Activated naive CD4-positive, alpha-beta T cell treated with anti-CD3 and anti-CD28 coated beads, Interleukin-2, amount 50 U/mL, for 16 hours (primary cell): ENCODE results near the gene PCDH19.

Experiments
- DNase-seq: peaks from one replicate; pipeline ENCODE4 v3.0.0-alpha.2; 2020

PCDH19 gene

DNA sequence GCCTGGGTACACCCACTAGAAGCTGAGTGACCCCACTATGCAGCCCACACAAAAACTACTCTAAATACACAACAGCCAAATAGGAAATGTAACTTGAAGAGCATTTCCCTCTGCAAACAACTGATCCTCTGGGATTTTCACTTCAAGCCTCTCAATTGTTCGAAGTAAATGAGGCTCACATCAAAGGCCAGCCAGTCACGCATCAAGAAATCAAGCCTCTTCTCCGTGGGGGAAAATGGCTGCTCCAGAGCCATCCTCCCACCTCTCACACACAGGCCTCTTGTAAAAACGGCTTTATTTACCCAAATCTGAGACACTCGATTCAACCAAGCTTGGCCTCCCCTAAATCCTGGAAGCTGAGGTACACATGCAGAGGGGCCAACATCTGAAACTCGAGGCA, 14.3 kb downstream of the PCDH19 start:
- DNase-seq = no peak

DNA sequence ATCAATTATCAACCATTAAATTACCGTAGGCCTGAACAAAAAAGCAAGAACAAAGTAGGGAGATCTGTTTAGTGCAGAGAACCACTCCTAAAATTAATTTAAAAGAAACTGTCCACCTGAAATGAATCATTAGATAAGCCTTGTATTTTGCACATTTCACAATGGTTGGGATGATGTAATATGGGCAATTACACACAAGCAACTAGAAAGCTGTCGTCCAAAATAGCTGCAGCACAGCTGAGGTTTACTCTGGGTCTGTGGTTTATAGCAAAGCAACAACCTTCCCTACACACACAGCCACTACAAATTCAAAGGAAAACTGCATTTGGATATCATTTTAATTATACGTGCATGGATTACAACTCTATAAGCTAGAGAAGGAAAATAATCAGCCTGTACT, 28.5 kb downstream of the PCDH19 start:
- no peak for DNase-seq

GRCh38 chrX:100379388-100379986, 30.6 kb downstream of the PCDH19 start:
- no peak for DNase-seq

DNA sequence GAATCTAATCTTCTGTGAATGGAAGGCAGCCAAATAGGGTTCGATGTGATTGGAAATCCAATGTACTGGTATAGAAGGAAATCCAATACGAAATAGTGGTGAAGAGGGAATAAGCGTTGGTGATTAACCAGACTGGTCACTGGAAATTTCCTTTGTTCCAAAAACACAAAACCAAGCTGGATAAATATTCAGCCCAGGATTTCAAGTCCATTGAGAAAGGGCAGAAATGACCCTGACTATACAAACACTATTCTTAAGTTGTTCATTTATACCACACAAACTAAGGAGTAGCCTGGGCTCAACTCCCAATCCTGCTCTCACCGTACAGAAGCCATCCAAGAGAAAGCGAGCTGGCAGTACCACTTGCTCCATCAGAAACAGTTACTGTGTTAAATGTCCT, 32.2 kb downstream of the PCDH19 start:
- no peak for DNase-seq

DNA sequence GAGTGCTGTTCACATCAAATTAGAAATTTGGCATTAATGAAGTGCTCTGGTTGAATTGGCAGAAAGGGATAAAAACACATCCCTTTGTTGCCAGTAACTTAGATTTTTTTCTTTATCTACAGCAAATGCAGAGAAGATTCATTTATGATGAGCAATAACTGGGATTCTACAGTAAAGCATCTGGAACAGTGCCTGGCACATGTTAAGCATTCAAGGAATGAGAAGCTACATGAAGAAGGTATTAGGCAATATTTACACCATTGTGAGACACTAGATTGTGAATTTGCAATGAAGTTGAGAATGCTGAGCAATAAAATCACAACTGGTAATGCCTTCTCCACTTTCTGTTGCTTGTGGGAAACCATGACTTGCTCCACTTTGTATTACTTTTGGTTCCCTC, 33.5 kb downstream of the PCDH19 start:
- no peak for DNase-seq

GRCh38 chrX:100373673-100374072, 36.4 kb downstream of the PCDH19 start:
- DNase-seq = no peak

GRCh38 chrX:100368167-100368566, 41.9 kb downstream of the PCDH19 start:
- DNase-seq = no peak

DNA sequence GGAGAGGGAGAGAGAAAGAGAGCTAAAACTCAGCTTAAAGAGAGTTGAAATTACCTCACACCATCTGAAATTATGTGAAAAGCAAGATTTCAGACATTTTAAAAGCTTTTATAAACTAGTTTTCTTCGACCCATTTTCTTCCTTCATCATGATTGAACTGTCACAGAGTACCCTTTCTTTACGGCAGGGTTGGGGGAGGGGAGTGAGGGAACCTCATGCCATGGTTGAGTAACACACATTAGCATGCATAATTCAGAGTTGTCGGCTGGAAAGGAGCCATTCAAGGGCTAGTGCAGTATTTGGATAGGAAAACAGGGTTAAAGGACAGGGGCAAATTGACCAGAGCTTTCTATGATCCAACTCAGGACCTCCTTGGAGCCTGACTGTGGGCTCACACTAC, 46.2 kb downstream of the PCDH19 start:
- DNase-seq = no peak

DNA sequence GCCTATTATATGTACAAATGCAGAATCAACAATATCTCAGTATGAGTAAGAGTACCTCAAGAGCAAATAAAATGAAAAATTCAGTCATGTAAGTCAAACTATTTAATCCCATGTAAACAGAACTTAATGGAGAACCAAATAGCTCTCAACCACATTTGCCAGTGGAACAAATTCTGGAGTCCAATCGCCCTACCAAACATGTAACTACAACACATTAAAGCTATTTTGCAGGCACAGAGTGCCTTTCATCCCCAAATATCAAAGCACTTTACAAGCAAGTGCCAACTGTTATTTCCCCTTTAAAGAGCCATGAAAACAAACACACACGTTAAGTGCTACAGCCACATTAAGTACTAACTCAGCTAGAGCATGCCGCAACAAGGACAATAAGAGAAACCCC, 51.3 kb downstream of the PCDH19 start:
- no peak for DNase-seq

- DNase-seq = no peak
Measured at GRCh38 chrX:100356351-100356896, 53.6 kb downstream of the PCDH19 start.

DNA sequence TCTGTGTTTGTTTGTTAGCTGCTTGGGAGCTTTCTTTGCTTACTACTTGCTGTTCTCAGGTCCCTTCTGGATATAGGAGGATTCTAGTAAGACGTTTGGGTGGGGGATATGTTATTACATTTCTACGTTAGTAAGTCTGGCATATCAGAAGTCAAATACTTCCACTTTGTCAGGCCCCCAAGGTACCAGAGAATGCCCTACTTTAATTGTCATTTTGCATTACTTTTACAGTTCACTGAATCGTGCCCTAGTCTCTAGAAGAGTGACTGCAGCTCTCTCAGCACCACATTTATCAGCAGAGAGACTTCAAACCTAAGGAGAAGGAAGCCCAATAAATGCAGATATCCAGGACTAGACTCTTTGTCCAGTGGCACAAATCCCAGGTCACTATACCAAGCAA, 54.4 kb downstream of the PCDH19 start:
- no peak for DNase-seq

DNA sequence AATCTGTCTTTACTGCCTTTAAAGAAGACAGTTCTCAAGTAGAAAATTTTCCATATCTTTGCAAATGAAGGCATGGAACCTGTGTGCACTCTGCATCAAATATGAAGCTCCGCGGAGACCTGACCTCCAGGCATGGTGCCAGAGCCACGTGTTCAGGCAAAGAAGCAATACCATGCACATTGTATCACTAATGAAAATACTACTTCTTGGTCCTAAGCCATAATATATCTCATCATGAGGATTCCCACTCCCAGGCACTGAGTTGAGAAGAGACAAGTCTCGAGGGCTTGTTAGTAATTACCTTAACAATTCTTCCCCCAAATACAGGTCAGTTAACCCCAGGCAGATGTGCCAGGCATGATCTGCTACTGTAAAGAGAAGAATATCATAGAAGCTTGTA, 56.7 kb downstream of the PCDH19 start:
- no peak for DNase-seq

DNA sequence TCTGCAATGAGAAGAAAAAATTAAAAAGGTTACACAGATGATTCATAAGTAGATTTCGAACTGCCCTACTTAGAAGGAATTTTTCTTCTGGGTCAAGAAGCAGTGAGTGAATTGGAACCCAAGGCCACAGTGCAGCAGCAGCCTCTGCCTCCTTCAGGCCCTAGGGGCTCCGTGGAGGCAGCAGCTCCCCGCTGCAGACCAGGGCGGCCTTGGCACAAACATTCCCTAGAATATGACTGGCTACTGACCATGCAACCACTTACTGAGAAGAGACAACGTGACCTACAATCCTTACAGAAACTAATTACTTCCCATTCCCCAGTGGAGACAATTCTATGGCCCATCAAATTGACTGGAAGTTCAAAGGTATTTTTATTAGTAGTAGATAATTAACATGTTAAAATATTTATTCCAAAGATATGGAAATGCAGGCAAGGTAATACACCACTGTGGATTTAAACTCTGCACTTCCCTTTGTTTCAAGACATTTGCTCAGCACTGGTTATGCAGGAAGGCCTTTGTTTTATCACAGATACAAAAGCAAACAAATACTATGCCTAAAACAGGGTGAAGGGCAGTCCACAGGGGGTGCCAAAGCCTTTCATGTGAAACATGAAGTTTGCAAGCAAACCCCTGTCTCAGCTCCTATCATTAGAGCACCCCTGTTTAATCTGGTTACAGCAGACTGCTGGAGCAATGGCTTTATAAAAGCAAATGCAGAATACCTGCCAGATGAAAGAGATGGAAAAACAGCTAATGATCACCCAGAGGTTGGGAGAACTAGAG, 59.2 kb downstream of the PCDH19 start:
- DNase-seq = no peak

GRCh38 chrX:100349391-100349790, 60.7 kb downstream of the PCDH19 start:
- DNase-seq = no peak

- no peak for DNase-seq
Measured at GRCh38 chrX:100341142-100341510, 68.9 kb downstream of the PCDH19 start.

DNA sequence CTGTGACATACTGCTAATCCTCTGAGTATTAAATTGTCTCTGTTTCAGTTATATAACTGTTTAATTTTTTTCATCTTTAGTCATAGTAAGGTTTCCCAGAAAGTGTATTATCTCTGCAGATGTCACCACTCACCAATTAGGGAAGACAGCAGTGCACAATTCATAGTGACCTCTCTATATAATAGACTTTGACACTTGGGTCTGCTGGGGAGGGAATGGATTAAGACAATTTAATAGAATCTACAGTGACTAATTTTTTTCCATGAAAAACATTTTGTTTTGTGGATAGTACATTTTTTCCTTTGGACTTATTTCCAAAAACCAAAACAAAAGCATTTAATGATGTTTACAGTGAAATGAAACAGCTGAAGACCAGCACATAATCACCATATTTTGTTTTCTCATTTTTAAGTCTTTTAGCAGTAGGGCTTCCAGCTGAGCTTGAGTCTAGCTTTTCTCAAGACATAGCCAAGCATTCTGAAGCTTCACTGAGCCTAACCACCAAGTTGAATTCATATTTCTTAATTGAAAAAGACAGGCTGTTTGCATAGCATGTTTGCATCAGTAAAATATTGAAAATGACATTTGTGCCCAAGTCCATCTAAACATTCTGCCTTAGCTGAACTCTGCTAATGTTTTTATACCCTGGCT, 69.5 kb downstream of the PCDH19 start:
- no peak for DNase-seq

DNA sequence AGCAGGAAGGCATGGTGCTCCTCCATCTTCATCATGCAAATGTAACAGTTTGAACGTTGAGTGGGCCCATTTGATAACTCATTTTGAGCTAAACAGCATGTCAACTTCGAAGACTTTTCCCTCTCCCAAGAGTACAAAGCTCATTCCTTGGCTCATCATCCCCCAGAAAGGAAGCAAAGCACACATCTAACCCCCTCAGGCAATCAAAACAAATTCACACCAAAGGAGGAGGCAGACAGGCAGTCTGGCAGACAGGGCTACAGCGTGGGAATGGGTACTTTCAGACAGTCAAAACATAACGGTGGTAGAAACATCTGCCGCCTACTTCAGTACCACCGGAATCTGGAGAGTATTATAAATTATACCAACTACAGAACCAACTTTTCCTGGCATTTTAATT, 81.7 kb downstream of the PCDH19 start:
- no peak for DNase-seq

DNA sequence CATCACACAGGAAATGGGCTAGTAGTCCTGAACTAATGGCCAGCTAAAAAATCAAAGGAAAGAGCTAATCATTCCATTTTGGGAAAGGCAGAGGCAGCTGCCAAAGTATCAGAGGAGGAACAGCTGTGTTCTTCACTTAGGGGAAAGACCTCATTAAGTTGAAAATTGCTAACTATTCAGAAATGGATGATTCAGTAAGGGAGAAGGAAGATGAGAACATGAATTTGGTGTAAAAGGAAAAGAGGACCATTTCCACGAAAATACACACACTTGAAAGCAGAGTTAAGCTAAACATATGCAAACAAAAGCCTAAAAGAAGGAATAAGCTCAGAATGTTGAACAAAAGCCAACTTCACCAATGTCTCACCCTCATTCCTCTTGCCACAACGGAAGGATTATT, 90.4 kb downstream of the PCDH19 start:
- no peak for DNase-seq

- DNase-seq = no peak
Measured at GRCh38 chrX:100316987-100317386, 93.1 kb downstream of the PCDH19 start.

DNA sequence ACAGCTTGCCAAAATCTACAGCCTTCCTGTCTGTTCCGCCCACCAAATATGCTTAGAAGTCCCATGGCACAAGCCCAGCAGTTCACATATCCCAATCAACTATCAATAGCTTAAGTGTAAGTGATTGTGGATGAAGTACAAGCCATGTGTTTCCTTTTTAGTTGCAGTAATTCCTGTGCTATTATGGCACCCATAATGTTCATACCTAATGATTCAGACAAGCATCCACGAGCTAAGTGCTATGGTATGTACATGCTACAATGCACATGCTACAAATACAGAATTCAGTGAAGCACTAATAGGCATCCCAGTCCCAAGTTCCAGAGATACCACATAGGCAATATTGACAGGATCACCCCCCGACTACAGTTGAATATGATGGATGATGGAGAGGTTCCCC, 94.5 kb downstream of the PCDH19 start:
- DNase-seq = no peak

GRCh38 chrX:100299559-100299958, 110.5 kb downstream of the PCDH19 start:
- DNase-seq = no peak

GRCh38 chrX:100297728-100298127, 112.3 kb downstream of the PCDH19 start:
- DNase-seq = no peak

GRCh38 chrX:100296183-100296753, 113.8 kb downstream of the PCDH19 start:
- no peak for DNase-seq

- DNase-seq = no peak
Measured at GRCh38 chrX:100294965-100295364, 115.1 kb downstream of the PCDH19 start.
